ENCODE results near the gene METTL23.

Gene METTL23

GRCh38 chr17:76702076-76702475 lies 24.6 kb upstream of the METTL23 start:
- no peak for TF ChIP-seq CTCF (IDR thresholded peaks at IDR 0.05; ENCODE audit: insufficient read depth, low read depth, low read length, missing control alignments)
- no peak for DNase-seq (ENCODE audit: low read depth)
- H3K4me3 ChIP-seq (ENCODE audit: low read length), result no peak overlapping the region

GRCh38 chr17:76702941-76703637 lies 23.6 kb upstream of the METTL23 start:
- H3K4me3 ChIP-seq (ENCODE audit: low read length), result no peak overlapping the region
- DNase-seq (ENCODE audit: low read depth), result no peak
- TF ChIP-seq CTCF (IDR thresholded peaks at IDR 0.05; ENCODE audit: insufficient read depth, low read depth, low read length, missing control alignments), result no peak

- DNase-seq (ENCODE audit: low read depth), result no peak
- no peak for TF ChIP-seq CTCF (IDR thresholded peaks at IDR 0.05; ENCODE audit: insufficient read depth, low read depth, low read length, missing control alignments)
- H3K4me3 ChIP-seq (ENCODE audit: low read length), result no peak overlapping the region
These were observed 21.8 kb upstream of the METTL23 start for GRCh38 chr17:76704805-76705204.

- no peak for TF ChIP-seq CTCF (IDR thresholded peaks at IDR 0.05; ENCODE audit: insufficient read depth, low read depth, low read length, missing control alignments)
- no peak for DNase-seq (ENCODE audit: low read depth)
- H3K4me3 ChIP-seq (ENCODE audit: low read length), result no peak overlapping the region
These were observed 19.8 kb upstream of the METTL23 start for GRCh38 chr17:76706817-76707216.

- no peak for DNase-seq (ENCODE audit: low read depth)
- TF ChIP-seq CTCF (IDR thresholded peaks at IDR 0.05; ENCODE audit: insufficient read depth, low read depth, low read length, missing control alignments), result peak; percentile 21
- H3K4me3 ChIP-seq (ENCODE audit: low read length), result no peak overlapping the region
These were observed 18.4 kb upstream of the METTL23 start for GRCh38 chr17:76707985-76708807.

- no peak for TF ChIP-seq CTCF (IDR thresholded peaks at IDR 0.05; ENCODE audit: insufficient read depth, low read depth, low read length, missing control alignments)
- peak overlapping the region; percentile 49 for H3K4me3 ChIP-seq (ENCODE audit: low read length)
- peak; percentile 88 for DNase-seq (ENCODE audit: low read depth)
These were observed 17.3 kb upstream of the METTL23 start for GRCh38 chr17:76709077-76709950.

GRCh38 chr17:76709951-76710862 lies 16.4 kb upstream of the METTL23 start:
- DNase-seq (ENCODE audit: low read depth), result peak; percentile 15
- H3K4me3 ChIP-seq (ENCODE audit: low read length), result peak overlapping the region; percentile 49

Measured in epithelial cell of esophagus (primary cell).